GM12878 (cell line): ENCODE measurements around the gene TLL2. TPM values are rescaled to one million over a fixed set of nuclear protein-coding genes. Genes with fewer than 3 reads are reported as not detected.

Source experiments
- BACH1 ChIP-seq: fragments of 450-650 bp; IDR thresholded peaks from 2 replicates; pipeline ENCODE4 v1.6.1; 2017; ENCODE audit warnings: mild to moderate bottlenecking, borderline replicate concordance
- CHD1 ChIP-seq: IDR thresholded peaks from 2 replicates; pipeline ENCODE4 v1.6.1; 2012; ENCODE audit warnings: low read depth, low read length, improper control_type of control experiment
- E2F8 ChIP-seq: fragments of 450-650 bp; IDR thresholded peaks from 2 replicates; pipeline ENCODE4 v1.6.1; 2018; ENCODE audit warnings: mild to moderate bottlenecking, low read depth, moderate library complexity; ENCODE audit not compliant: partially characterized antibody
- EZH2 ChIP-seq: IDR thresholded peaks from 2 replicates; pipeline ENCODE4 v1.6.1; 2012; ENCODE audit warnings: low read depth, mild to moderate bottlenecking, control low read depth, inconsistent platforms, low read length, borderline replicate concordance; ENCODE audit not compliant: control insufficient read depth
- FOS ChIP-seq: IDR thresholded peaks from 3 replicates; pipeline ENCODE4 v1.6.1; 2011; ENCODE audit warnings: borderline replicate concordance; ENCODE audit not compliant: insufficient read length; ENCODE audit errors: extremely low read depth
- KDM1A ChIP-seq: fragments of 200-600 bp; sonication (generic); IDR thresholded peaks from 2 replicates; pipeline ENCODE4 v1.6.1; 2016; ENCODE audit warnings: borderline replicate concordance
- MTA3 ChIP-seq: IDR thresholded peaks from 2 replicates; pipeline ENCODE4 v1.6.1; 2012; ENCODE audit warnings: low read length, inconsistent platforms, borderline replicate concordance
- RAD21 ChIP-seq: IDR thresholded peaks from 2 replicates; pipeline ENCODE4 v1.6.1; 2011; ENCODE audit warnings: mild to moderate bottlenecking, low read depth, low read length, moderate library complexity; ENCODE audit not compliant: insufficient read depth
- RBBP5 ChIP-seq: fragments of 200-600 bp; sonication (generic); conservative IDR thresholded peaks from 2 replicates; pipeline ENCODE4 v1.6.1; 2016
- RCOR1 ChIP-seq: conservative IDR thresholded peaks from 2 replicates; pipeline ENCODE4 v1.6.1; 2012; ENCODE audit warnings: low read depth, low read length, improper control_type of control experiment
- SIX5 ChIP-seq: IDR thresholded peaks from 2 replicates; pipeline ENCODE4 v1.6.1; 2011; ENCODE audit warnings: mild to moderate bottlenecking, low read depth, low read length, moderate library complexity; ENCODE audit not compliant: severe bottlenecking
- SREBF2 ChIP-seq: IDR thresholded peaks from 2 replicates; pipeline ENCODE4 v1.6.1; 2012; ENCODE audit warnings: mild to moderate bottlenecking, low read length
- TAF1 ChIP-seq: IDR thresholded peaks from 2 replicates; pipeline ENCODE4 v1.6.1; 2011; ENCODE audit warnings: mild to moderate bottlenecking, low read depth, low read length, borderline replicate concordance
- TBL1XR1 ChIP-seq: IDR thresholded peaks from 2 replicates; pipeline ENCODE4 v1.6.1; 2012; ENCODE audit warnings: low read depth, low read length, improper control_type of control experiment
- ZBED1 ChIP-seq: IDR thresholded peaks from 2 replicates; pipeline ENCODE4 v1.6.1; 2016; ENCODE audit warnings: borderline replicate concordance
- ZNF24 ChIP-seq: fragments of 450-650 bp; IDR thresholded peaks from 2 replicates; pipeline ENCODE4 v1.6.1; 2017; ENCODE audit warnings: antibody characterized with exemption, mild to moderate bottlenecking
- ZNF592 ChIP-seq: fragments of 450-650 bp; IDR thresholded peaks from 2 replicates; pipeline ENCODE4 v1.6.1; 2017; ENCODE audit warnings: mild to moderate bottlenecking, moderate library complexity
- polyA plus RNA-seq, 11 experiments: library from polyadenylated mRNA; depleted of rRNA in 4 of 11; unstranded in 6 of 11; stranded (reverse) in 5 of 11; fragments of >200 nt; fragmentation: Nextera tagmentation in 4 of 11; fragmentation: Illumina TruSeq in 1 of 11; extraction: Ambion mirVana in 4 of 11; extraction: Trizol in 1 of 11; gene quantifications; 1 replicate in 1 of 11; 2 replicates in 10 of 11; pipeline versions ENCODE4 v1.2.1 to v1.2.3, GENCODE V29; 2011 to 2016; ENCODE audit warnings: inconsistent platforms in 2 of 11, missing spikeins in 2 of 11, low read depth in 1 of 11
- total RNA-seq, 4 experiments: library from RNA; depleted of rRNA in 3 of 4; stranded (reverse); fragments of >200 nt in 3 of 4; fragmentation: Illumina TruSeq in 1 of 4; extraction: Trizol in 1 of 4; gene quantifications; 2 replicates each; pipeline versions ENCODE4 v1.2.1 to v1.2.3, GENCODE V29; 2013 to 2021
- TF ChIP-seq, protein P1 (sequence below): fragments of 450-650 bp; IDR thresholded peaks from 2 replicates; pipeline ENCODE4 v1.6.1; 2017; ENCODE audit warnings: low read depth, mild to moderate bottlenecking, moderate library complexity
- TF ChIP-seq, protein P2 (sequence below): IDR thresholded peaks from 2 replicates; pipeline ENCODE4 v1.6.1; 2011; ENCODE audit warnings: low read depth, low read length, improper control_type of control experiment, borderline replicate concordance

The TLL2 gene
- total and polyA plus RNA-seq, 10 of the 15 experiments (the other 5 are each of a cell fraction or from before 2014, with no cell fraction given): 0.02 to 2.1 (median 0.52) TPM

- TF ChIP-seq ZBED1 (no peak), CHD1 (no peak), ZNF592 (no peak), EZH2 (no peak), FOS (no peak), ZNF24 (no peak), RBBP5 (no peak), E2F8 (no peak), BACH1 (no peak), SREBF2 (no peak), MTA3 (no peak), TBL1XR1 (no peak), RCOR1 (no peak), SIX5 (no peak), KDM1A (no peak), TAF1 (no peak), RAD21 (peak; percentile 87)
- TF ChIP-seq, protein P1, sequence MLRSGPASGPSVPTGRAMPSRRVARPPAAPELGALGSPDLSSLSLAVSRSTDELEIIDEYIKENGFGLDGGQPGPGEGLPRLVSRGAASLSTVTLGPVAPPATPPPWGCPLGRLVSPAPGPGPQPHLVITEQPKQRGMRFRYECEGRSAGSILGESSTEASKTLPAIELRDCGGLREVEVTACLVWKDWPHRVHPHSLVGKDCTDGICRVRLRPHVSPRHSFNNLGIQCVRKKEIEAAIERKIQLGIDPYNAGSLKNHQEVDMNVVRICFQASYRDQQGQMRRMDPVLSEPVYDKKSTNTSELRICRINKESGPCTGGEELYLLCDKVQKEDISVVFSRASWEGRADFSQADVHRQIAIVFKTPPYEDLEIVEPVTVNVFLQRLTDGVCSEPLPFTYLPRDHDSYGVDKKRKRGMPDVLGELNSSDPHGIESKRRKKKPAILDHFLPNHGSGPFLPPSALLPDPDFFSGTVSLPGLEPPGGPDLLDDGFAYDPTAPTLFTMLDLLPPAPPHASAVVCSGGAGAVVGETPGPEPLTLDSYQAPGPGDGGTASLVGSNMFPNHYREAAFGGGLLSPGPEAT: 0 out of 2 replicates have a peak, but pooled peaks have one; percentile 26
- TF ChIP-seq, protein P2, sequence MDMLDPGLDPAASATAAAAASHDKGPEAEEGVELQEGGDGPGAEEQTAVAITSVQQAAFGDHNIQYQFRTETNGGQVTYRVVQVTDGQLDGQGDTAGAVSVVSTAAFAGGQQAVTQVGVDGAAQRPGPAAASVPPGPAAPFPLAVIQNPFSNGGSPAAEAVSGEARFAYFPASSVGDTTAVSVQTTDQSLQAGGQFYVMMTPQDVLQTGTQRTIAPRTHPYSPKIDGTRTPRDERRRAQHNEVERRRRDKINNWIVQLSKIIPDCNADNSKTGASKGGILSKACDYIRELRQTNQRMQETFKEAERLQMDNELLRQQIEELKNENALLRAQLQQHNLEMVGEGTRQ: no peak
These were observed 138.5 kb downstream of the TLL2 start (continued) for GRCh38 chr10:96374985-96375830.
